Measurements from ENCODE around the gene SNCG.
"Not testable (repeated sequence)": the region's sequence is repeated elsewhere in the genome, so short reads cannot be mapped to it uniquely, and the experiment has no call there.

SNCG gene

DNA sequence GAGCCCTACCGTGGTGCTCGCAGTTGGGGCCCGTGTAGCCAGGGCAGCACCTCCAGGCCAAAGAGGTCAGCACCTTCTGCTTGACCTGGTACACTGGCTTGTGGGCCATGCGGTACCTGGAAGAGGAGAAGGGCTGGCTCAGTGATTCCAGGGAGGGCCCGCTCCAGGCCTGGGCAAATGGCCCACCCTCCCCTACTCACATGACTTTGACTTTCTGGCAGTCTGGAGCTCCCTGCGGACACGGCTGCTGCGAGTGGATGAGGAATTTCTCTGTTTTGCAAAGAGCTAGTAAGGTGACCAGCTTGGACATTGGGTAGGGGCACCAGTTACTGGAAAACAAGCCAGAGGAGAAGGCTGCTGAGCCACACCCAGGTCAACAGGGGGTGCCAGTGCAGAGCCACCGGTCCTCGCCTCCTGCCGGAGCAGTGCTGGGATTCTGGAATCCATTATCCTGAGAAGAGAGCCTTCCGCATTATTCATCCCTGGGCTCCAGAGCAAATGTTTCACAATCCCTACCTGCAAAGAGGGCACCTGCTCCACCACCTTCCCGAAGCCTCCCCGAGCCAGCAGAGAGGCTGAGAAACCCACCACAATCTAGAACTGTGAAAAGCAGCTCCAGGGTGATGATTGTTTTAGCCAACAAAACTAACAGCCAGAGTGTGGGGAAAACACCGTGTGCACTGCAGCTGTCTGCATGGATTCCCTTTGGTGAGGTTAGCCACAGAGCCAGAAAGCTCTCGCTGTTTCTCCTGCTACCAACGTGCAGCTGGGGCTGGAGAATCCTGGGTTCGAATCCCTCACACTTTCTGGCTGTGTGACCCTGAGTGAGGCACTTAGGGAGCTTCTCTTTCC lies 12.8 kb upstream of the SNCG start:
- no peak for DNase-seq

DNA sequence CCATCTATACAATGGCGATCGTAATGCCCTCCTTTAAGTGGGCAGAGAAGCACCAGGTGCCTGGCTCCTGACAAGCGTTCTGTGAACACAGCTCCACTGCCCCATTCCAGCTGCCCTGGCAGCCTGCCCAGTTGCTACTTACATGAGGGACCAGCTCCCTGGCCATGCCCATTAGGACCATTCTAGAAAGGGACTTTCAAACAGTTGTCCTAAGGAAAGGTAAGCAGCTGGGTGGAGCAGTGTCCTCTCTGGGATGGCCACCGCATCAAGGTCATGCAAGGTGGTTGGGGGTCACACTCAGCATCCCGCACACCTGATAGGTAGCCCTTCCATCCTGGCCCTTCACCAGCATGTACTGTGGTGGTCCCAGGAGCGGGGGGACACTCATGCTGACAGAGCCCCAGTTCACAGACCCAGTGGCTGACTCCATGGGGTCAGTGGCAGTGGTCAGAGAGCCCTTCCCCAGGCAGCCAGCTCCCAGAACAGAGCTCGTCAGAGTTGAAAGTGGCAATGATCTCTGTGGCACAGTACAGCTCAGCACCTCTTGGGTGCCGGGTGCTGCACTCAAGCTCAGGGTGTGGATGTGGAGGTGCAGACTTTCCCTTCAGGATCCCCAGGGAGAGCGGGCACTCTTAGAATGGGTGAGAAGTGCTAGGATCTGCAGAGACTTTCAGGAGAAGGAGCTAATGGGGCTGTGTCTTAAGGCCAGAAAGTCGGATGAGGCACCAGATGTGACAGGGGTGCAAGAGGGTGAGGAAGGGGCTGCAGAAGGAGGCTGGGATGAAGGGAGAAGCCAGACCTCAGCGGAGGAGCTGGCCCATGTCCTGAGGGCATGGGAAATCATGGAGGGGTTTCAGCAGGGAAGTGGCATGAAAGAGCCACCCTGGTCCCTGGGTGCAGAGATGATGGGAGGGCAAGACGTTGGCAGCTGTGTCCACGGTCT lies 11.9 kb upstream of the SNCG start:
- no peak overlapping the region for H4K91ac ChIP-seq (ENCODE audit: low read length)
- no peak overlapping the region for H2BK5ac ChIP-seq (ENCODE audit: low read depth, low read length, poor library complexity, severe bottlenecking)
- H3K27me3 ChIP-seq (ENCODE audit: control insufficient read depth in 1 of 2, insufficient read depth in 1 of 2, low read length in 2 of 2): peaks cover 0 to 8% of the 10 kb centered on the region in 2 experiments
- no peak overlapping the region for H2BK120ac ChIP-seq (ENCODE audit: low read depth, low read length)
- H3K4me1 ChIP-seq (ENCODE audit: control insufficient read depth, insufficient read depth, low read depth, low read length): peaks cover 4% of the 10 kb centered on the region
- no peak overlapping the region for H3K14ac ChIP-seq (ENCODE audit: low read length in 2 of 2)
- no peak overlapping the region for H2BK15ac ChIP-seq (ENCODE audit: low read depth, poor library complexity, severe bottlenecking)
- no peak overlapping the region for H2AFZ ChIP-seq (ENCODE audit: low read depth, low read length)
- H2AK5ac ChIP-seq (ENCODE audit: low read length, severe bottlenecking): no peak overlapping the region
- no peaks in the 10 kb centered on the region for H3K9me3 ChIP-seq (ENCODE audit: control insufficient read depth, low read length)
- no peak overlapping the region for H3K4ac ChIP-seq (ENCODE audit: low read depth in 1 of 2, low read length in 2 of 2)
- H3K18ac ChIP-seq (ENCODE audit: low read depth in 1 of 2, low read length in 2 of 2): no peak overlapping the region
- 94% methylated on average over 13 of the region's 13 CpGs for WGBS
- H2BK12ac ChIP-seq (ENCODE audit: low read length in 2 of 2): no peak overlapping the region
- peaks cover 0 to 4% of the 10 kb centered on the region in 2 experiments for H3K36me3 ChIP-seq (ENCODE audit: control insufficient read depth in 1 of 2, insufficient read depth in 2 of 2, low read depth in 1 of 2, low read length in 2 of 2)
- no peak overlapping the region for H3K27ac ChIP-seq (ENCODE audit: low read length, poor library complexity, severe bottlenecking)
- DNase-seq: no peak
- H4K8ac ChIP-seq (ENCODE audit: low read length): no peak overlapping the region
- no peak overlapping the region for H3K23ac ChIP-seq (ENCODE audit: low read length in 2 of 2)
- peak overlapping the region; percentile 45 for H3K9ac ChIP-seq (ENCODE audit: low read length)
- no peak overlapping the region for H3K4me2 ChIP-seq (ENCODE audit: low read length, poor library complexity, severe bottlenecking)
- H3K4me3 ChIP-seq (ENCODE audit: insufficient read depth in 1 of 2, low read depth in 1 of 2, low read length in 2 of 2): peak overlapping the region in 1 of 2 experiments; percentile 26
- no peaks in the 10 kb centered on the region for H3K79me1 ChIP-seq (replicated peaks; ENCODE audit: low read length, poor library complexity, severe bottlenecking)

More for the DNA sequence above, 12.8 kb upstream of the SNCG start:
- Histone ChIP-seq H3K36me3 (ENCODE audit: control insufficient read depth in 1 of 2, insufficient read depth in 2 of 2, low read depth in 1 of 2, low read length in 2 of 2) (peaks cover 0 to 4% of the 10 kb centered on the region in 2 experiments), H4K91ac (ENCODE audit: low read length) (no peak overlapping the region), H2BK120ac (ENCODE audit: low read depth, low read length) (no peak overlapping the region), H3K4me2 (ENCODE audit: low read length, poor library complexity, severe bottlenecking) (no peak overlapping the region), H3K79me1 (replicated peaks; ENCODE audit: low read length, poor library complexity, severe bottlenecking) (no peaks in the 10 kb centered on the region), H3K9me3 (ENCODE audit: control insufficient read depth, low read length) (no peaks in the 10 kb centered on the region), H3K23ac (ENCODE audit: low read length in 2 of 2) (no peak overlapping the region), H3K27ac (ENCODE audit: low read length, poor library complexity, severe bottlenecking) (no peak overlapping the region), H3K4ac (ENCODE audit: low read depth in 1 of 2, low read length in 2 of 2) (no peak overlapping the region), H3K27me3 (ENCODE audit: control insufficient read depth in 1 of 2, insufficient read depth in 1 of 2, low read length in 2 of 2) (peaks cover 0 to 8% of the 10 kb centered on the region in 2 experiments), H3K4me3 (ENCODE audit: insufficient read depth in 1 of 2, low read depth in 1 of 2, low read length in 2 of 2) (peak overlapping the region in 1 of 2 experiments; percentile 26), H3K4me1 (ENCODE audit: control insufficient read depth, insufficient read depth, low read depth, low read length) (peaks cover 4% of the 10 kb centered on the region), H2AK5ac (ENCODE audit: low read length, severe bottlenecking) (no peak overlapping the region), H2BK12ac (ENCODE audit: low read length in 2 of 2) (no peak overlapping the region), H4K8ac (ENCODE audit: low read length) (no peak overlapping the region), H2AFZ (ENCODE audit: low read depth, low read length) (no peak overlapping the region), H3K18ac (ENCODE audit: low read depth in 1 of 2, low read length in 2 of 2) (peak overlapping the region; percentile 11 to 30), H2BK15ac (ENCODE audit: low read depth, poor library complexity, severe bottlenecking) (no peak overlapping the region), H3K9ac (ENCODE audit: low read length) (peak overlapping the region; percentile 45), H2BK5ac (ENCODE audit: low read depth, low read length, poor library complexity, severe bottlenecking) (no peak overlapping the region), H3K14ac (ENCODE audit: low read length in 2 of 2) (no peak overlapping the region)
- 79% methylated on average over 18 of the region's 18 CpGs for WGBS

DNA sequence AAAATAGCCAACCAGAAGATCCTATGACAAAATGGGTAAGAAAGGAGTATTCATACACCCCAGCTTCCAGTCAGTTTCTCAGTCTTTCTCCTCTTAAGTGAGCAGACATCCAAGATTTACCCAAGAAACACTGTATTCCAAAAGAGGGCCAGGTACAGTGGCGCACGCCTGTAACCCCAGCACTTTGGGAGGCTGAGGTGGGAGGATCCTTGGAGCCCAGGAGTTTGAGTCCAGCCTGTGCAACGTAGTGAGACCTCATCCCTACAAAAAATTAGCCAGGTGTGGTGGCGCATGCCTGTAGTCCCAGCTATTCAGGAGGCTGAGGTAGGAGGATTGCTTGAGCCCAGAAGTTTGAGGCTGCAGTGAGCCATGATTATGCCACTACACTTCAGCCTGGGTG lies 10.6 kb upstream of the SNCG start:
- not testable (repeated sequence) for H3K23ac ChIP-seq (ENCODE audit: low read length in 2 of 2); H3K4ac ChIP-seq (ENCODE audit: low read depth in 1 of 2, low read length in 2 of 2); H3K4me2 ChIP-seq (ENCODE audit: low read length, poor library complexity, severe bottlenecking); H2BK12ac ChIP-seq (ENCODE audit: low read length in 2 of 2); H3K4me1 ChIP-seq (ENCODE audit: control insufficient read depth, insufficient read depth, low read depth, low read length); H3K9me3 ChIP-seq (ENCODE audit: control insufficient read depth, low read length); H4K91ac ChIP-seq (ENCODE audit: low read length); H3K36me3 ChIP-seq (ENCODE audit: control insufficient read depth in 1 of 2, insufficient read depth in 2 of 2, low read depth in 1 of 2, low read length in 2 of 2); H3K9ac ChIP-seq (ENCODE audit: low read length); H3K79me1 ChIP-seq (replicated peaks; ENCODE audit: low read length, poor library complexity, severe bottlenecking); H2BK5ac ChIP-seq (ENCODE audit: low read depth, low read length, poor library complexity, severe bottlenecking); H2BK120ac ChIP-seq (ENCODE audit: low read depth, low read length); H2AFZ ChIP-seq (ENCODE audit: low read depth, low read length); H3K14ac ChIP-seq (ENCODE audit: low read length in 2 of 2); H2BK15ac ChIP-seq (ENCODE audit: low read depth, poor library complexity, severe bottlenecking); H3K18ac ChIP-seq (ENCODE audit: low read depth in 1 of 2, low read length in 2 of 2); H3K4me3 ChIP-seq (ENCODE audit: insufficient read depth in 1 of 2, low read depth in 1 of 2, low read length in 2 of 2); H3K27me3 ChIP-seq (ENCODE audit: control insufficient read depth in 1 of 2, insufficient read depth in 1 of 2, low read length in 2 of 2); H3K27ac ChIP-seq (ENCODE audit: low read length, poor library complexity, severe bottlenecking); H2AK5ac ChIP-seq (ENCODE audit: low read length, severe bottlenecking); DNase-seq; H4K8ac ChIP-seq (ENCODE audit: low read length)
- WGBS: 87% methylated on average over 3 of the region's 4 CpGs

DNA sequence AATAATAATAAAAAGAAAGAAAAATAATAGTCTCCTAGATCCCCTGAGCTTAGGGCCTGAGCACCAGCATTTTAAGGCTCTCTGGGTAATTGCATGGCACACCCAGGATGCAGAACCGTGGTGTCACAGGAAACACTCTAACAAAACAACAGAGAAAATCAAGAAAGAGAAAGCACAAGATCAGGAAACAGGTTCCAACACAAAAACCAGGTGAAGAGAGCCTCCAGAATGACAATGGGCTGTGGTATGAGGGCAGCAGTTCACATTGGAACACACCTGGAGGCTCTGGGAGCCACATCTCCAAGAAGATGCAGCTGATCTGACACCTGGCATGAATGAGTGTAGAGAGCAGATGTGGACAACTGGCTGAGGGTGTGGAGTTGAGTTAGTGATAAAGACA lies 8.1 kb upstream of the SNCG start:
- Histone ChIP-seq H3K27ac (ENCODE audit: low read length, poor library complexity, severe bottlenecking) (no peak overlapping the region), H4K91ac (ENCODE audit: low read length) (no peak overlapping the region), H3K9ac (ENCODE audit: low read length) (no peak overlapping the region), H3K9me3 (ENCODE audit: control insufficient read depth, low read length) (no peaks in the 10 kb centered on the region), H3K4me3 (ENCODE audit: insufficient read depth in 1 of 2, low read depth in 1 of 2, low read length in 2 of 2) (no peak overlapping the region), H2BK15ac (ENCODE audit: low read depth, poor library complexity, severe bottlenecking) (no peak overlapping the region), H2BK12ac (ENCODE audit: low read length in 2 of 2) (no peak overlapping the region), H2AK5ac (ENCODE audit: low read length, severe bottlenecking) (no peak overlapping the region), H3K14ac (ENCODE audit: low read length in 2 of 2) (no peak overlapping the region), H3K4me2 (ENCODE audit: low read length, poor library complexity, severe bottlenecking) (no peak overlapping the region), H2BK5ac (ENCODE audit: low read depth, low read length, poor library complexity, severe bottlenecking) (no peak overlapping the region), H4K8ac (ENCODE audit: low read length) (no peak overlapping the region), H2AFZ (ENCODE audit: low read depth, low read length) (no peak overlapping the region), H3K4me1 (ENCODE audit: control insufficient read depth, insufficient read depth, low read depth, low read length) (peaks cover 13% of the 10 kb centered on the region), H3K36me3 (ENCODE audit: control insufficient read depth in 1 of 2, insufficient read depth in 2 of 2, low read depth in 1 of 2, low read length in 2 of 2) (no peaks in the 10 kb centered on the region), H3K23ac (ENCODE audit: low read length in 2 of 2) (no peak overlapping the region), H3K79me1 (replicated peaks; ENCODE audit: low read length, poor library complexity, severe bottlenecking) (no peaks in the 10 kb centered on the region), H3K18ac (ENCODE audit: low read depth in 1 of 2, low read length in 2 of 2) (no peak overlapping the region), H2BK120ac (ENCODE audit: low read depth, low read length) (no peak overlapping the region), H3K4ac (ENCODE audit: low read depth in 1 of 2, low read length in 2 of 2) (no peak overlapping the region), H3K27me3 (ENCODE audit: control insufficient read depth in 1 of 2, insufficient read depth in 1 of 2, low read length in 2 of 2) (peaks cover 0 to 8% of the 10 kb centered on the region in 2 experiments)
- DNase-seq: no peak
- 80% methylated on average over 1 of the region's 1 CpG for WGBS

All from mesenchymal stem cell (in vitro differentiated cells and primary cell).